Motor neuron (in vitro differentiated cells): ENCODE results near the gene SPCS3. TPM values are rescaled to one million over a fixed set of nuclear protein-coding genes. Genes with fewer than 3 reads are reported as not detected.
"Not testable (repeated sequence)": the region's sequence is repeated elsewhere in the genome, so short reads cannot be mapped to it uniquely, and the experiment has no call there.

Source experiments
- ATAC-seq, 8 experiments: fragments of 200-7000 bp; cut with Tn5 transposase; replicated peaks in 6 of 8; 2 replicates each; pipeline ENCODE4 v1.8.0; 2021; ENCODE audit warnings: mild to moderate bottlenecking in 8 of 8, moderate library complexity in 8 of 8
- H3K27ac ChIP-seq, 2 donors: fragments of 250-450 bp; sonication (Bioruptor Pico); 2 replicates each; pipeline ENCODE4 v1.9.0; 2021; ENCODE audit warnings: antibody characterized with exemption in 2 of 2, mild to moderate bottlenecking in 2 of 2, moderate library complexity in 1 of 2
- H3K4me1 ChIP-seq, 2 donors: fragments of 250-450 bp; sonication (Bioruptor Pico); replicated peaks in 1 of 2; 2 replicates each; pipeline ENCODE4 v1.6.1; 2021; ENCODE audit warnings: antibody characterized with exemption in 2 of 2, mild to moderate bottlenecking in 2 of 2, moderate library complexity in 1 of 2
- H3K4me3 ChIP-seq, 5 donors: fragments of 250-450 bp; sonication (Bioruptor Pico); 2 replicates each; pipeline ENCODE4 v1.9.0; 2021; ENCODE audit warnings: antibody characterized with exemption in 5 of 5, mild to moderate bottlenecking in 5 of 5, moderate library complexity in 4 of 5
- WGBS, 10 experiments: fragments of 450-650 bp; shearing (Covaris generic); methylation state at CpG; one replicate each; pipeline ENCODE4 v1.0.0; 2022; 5-methylcytosine and 5-hydroxymethylcytosine counted together
- in situ Hi-C, 9 experiments: fragments of 400-800 bp; cut with MboI; loops; one replicate each; pipeline ENCODE4 v1.15.0; 2021; ENCODE audit warnings: low sequenced_read_pairs in 9 of 9, low pct_unique_long_range_greater_than_20kb in 2 of 9; ENCODE audit not compliant: unreplicated experiment in 9 of 9
- total RNA-seq, 8 experiments: library from RNA; unstranded; fragments of 300-600 nt; gene quantifications; 2 replicates each; pipeline versions ENCODE4 v1.2.3 to v1.2.4, GENCODE V29; 2022

The SPCS3 gene
- total RNA-seq, 8 experiments from 2014 or later: 46.2 to 83.5 (median 58.5) TPM

- Histone ChIP-seq H3K4me1 (no peaks in the 10 kb centered on the region), H3K27ac (no peak overlapping the region), H3K4me3 (no peak overlapping the region)
- in situ Hi-C loops: loop anchor here in 2 of 9 experiments (25.0 kb wide), 1 partner anchor 246 kb away; the partner anchor contains the start of gene WDR17 (in 2 of the 2)
- ATAC-seq: no peak
- 14 to 90% (median 80%) methylated on average over 1 to 3 of the region's 3 CpGs; no CpG with 5 or more reads in 4 of the 10 experiments for WGBS, 10 experiments
Measured at GRCh38 chr4:176308441-176308840, 11.3 kb upstream of the SPCS3 start.

- in situ Hi-C loops: loop anchor here in 2 of 9 experiments (25.0 kb wide), 1 partner anchor 247 kb away; the partner anchor contains the start of gene WDR17 (in 2 of the 2)
Measured at GRCh38 chr4:176309046-176309445, 10.7 kb upstream of the SPCS3 start.

GRCh38 chr4:176309772-176310171 is 10.0 kb upstream of the SPCS3 start:
- H3K4me3 ChIP-seq: no peak overlapping the region
- H3K4me1 ChIP-seq: no peaks in the 10 kb centered on the region
- ATAC-seq: no peak
- no peak overlapping the region for H3K27ac ChIP-seq
- in situ Hi-C loops: loop anchor here in 2 of 9 experiments (25.0 kb wide), 1 partner anchor 247 kb away; the partner anchor contains the start of gene WDR17 (in 2 of the 2)

More at GRCh38 chr4:176309046-176309445, 10.7 kb upstream of the SPCS3 start:
- no peak for ATAC-seq
- H3K4me3 ChIP-seq: no peak overlapping the region
- WGBS, 10 experiments: 50 to 100% (median 92%) methylated on average over 1 to 2 of the region's 2 CpGs; no CpG with 5 or more reads in 1 of the 10 experiments
- H3K27ac ChIP-seq: no peak overlapping the region
- no peaks in the 10 kb centered on the region for H3K4me1 ChIP-seq

- Histone ChIP-seq H3K4me1 (peaks cover 0 to 1% of the 10 kb centered on the region in 2 donors), H3K27ac (no peak overlapping the region), H3K4me3 (no peak overlapping the region)
- 44 to 100% (median 72%) methylated on average over 1 to 7 of the region's 7 CpGs for WGBS, 10 experiments
- in situ Hi-C loops: loop anchor here in 2 of 9 experiments (25.0 kb wide), 1 partner anchor 251 kb away; the partner anchor contains the start of gene WDR17 (in 2 of the 2)
- ATAC-seq: no peak
Measured at GRCh38 chr4:176313596-176314336, 6.0 kb upstream of the SPCS3 start.

- 0 to 17% (median 5%) methylated on average over 1 to 13 of the region's 13 CpGs for WGBS, 10 experiments
- peaks cover 0 to 21% of the 10 kb centered on the region in 2 donors for H3K4me1 ChIP-seq
Measured at GRCh38 chr4:176319151-176319703, 539 bp upstream of the SPCS3 start.

GRCh38 chr4:176320340-176320975 is 692 bp downstream of the SPCS3 start:
- 0 to 3% (median 2%) methylated on average over 5 to 13 of the region's 44 CpGs for WGBS, 10 experiments
- Histone ChIP-seq H3K4me3 (peak overlapping the region; percentile 74 to 92 (median 82)), H3K27ac (peak overlapping the region; percentile 67 to 84), H3K4me1 (peaks cover 0 to 21% of the 10 kb centered on the region in 2 donors)
- ATAC-seq: peak; percentile 67 to 81 (median 76)
- in situ Hi-C loops: loop anchor here in 2 of 9 experiments (25.0 kb wide), 1 partner anchor 258 kb away; the partner anchor contains the start of gene WDR17 (in 2 of the 2)

More at GRCh38 chr4:176319151-176319703, 539 bp upstream of the SPCS3 start:
- peak overlapping the region; percentile 74 to 92 (median 82) for H3K4me3 ChIP-seq
- ATAC-seq: peak in 7 of 8 experiments; percentile 4 to 11 (median 7)
- in situ Hi-C loops: loop anchor here in 2 of 9 experiments (25.0 kb wide), 1 partner anchor 257 kb away; the partner anchor contains the start of gene WDR17 (in 2 of the 2)
- H3K27ac ChIP-seq: peak overlapping the region in 1 of 2 donors; percentile 46

GRCh38 chr4:176320976-176321361 is 1.2 kb downstream of the SPCS3 start:
- WGBS, 10 experiments: 1 to 10% (median 4%) methylated on average over 5 to 6 of the region's 6 CpGs; no CpG with 5 or more reads in 1 of the 10 experiments
- H3K27ac ChIP-seq: no peak overlapping the region
- H3K4me1 ChIP-seq: peaks cover 0 to 21% of the 10 kb centered on the region in 2 donors
- in situ Hi-C loops: loop anchor here in 2 of 9 experiments (25.0 kb wide), 1 partner anchor 259 kb away; the partner anchor contains the start of gene WDR17 (in 2 of the 2)
- no peak for ATAC-seq
- peak overlapping the region; percentile 74 to 92 (median 82) for H3K4me3 ChIP-seq

- 38 to 88% (median 72%) methylated on average over 1 to 5 of the region's 5 CpGs; no CpG with 5 or more reads in 3 of the 10 experiments for WGBS, 10 experiments
- in situ Hi-C loops: loop anchor here in 2 of 9 experiments (25.0 kb wide), 1 partner anchor 259 kb away; the partner anchor contains the start of gene WDR17 (in 2 of the 2)
- H3K27ac ChIP-seq: no peak overlapping the region
- ATAC-seq: no peak
- peak overlapping the region; percentile 74 to 92 (median 82) for H3K4me3 ChIP-seq
- peaks cover 0 to 21% of the 10 kb centered on the region in 2 donors for H3K4me1 ChIP-seq
Measured at GRCh38 chr4:176321589-176321988, 1.8 kb downstream of the SPCS3 start.

- H3K4me1 ChIP-seq: peaks cover 0 to 21% of the 10 kb centered on the region in 2 donors
- no peak overlapping the region for H3K27ac ChIP-seq
- in situ Hi-C loops: loop anchor here in 2 of 9 experiments (25.0 kb wide), 1 partner anchor 261 kb away; the partner anchor contains the start of gene WDR17 (in 2 of the 2)
- 50 to 100% (median 92%) methylated on average over 2 to 3 of the region's 3 CpGs for WGBS, 10 experiments
- no peak for ATAC-seq
- H3K4me3 ChIP-seq: no peak overlapping the region
Measured at GRCh38 chr4:176323511-176324160, 3.9 kb downstream of the SPCS3 start.

GRCh38 chr4:176324876-176325275 is 5.1 kb downstream of the SPCS3 start:
- ATAC-seq, H3K27ac ChIP-seq, H3K4me3 ChIP-seq: not testable (repeated sequence)
- in situ Hi-C loops: loop anchor here in 8 of 9 experiments (25.0 kb wide), 5 partner anchors 163 to 763 kb away; partner anchors contain the start of gene WDR17 (in 3 of the 8)
- whole genome bisulfite sequencing, 10 experiments: 93 to 100% (median 99%) methylated on average over 1 to 7 of the region's 8 CpGs
- peaks cover 0 to 16% of the 10 kb centered on the region in 2 donors for H3K4me1 ChIP-seq

GRCh38 chr4:176333076-176333475 is 13.3 kb downstream of the SPCS3 start:
- H3K4me1 ChIP-seq: no peaks in the 10 kb centered on the region
- in situ Hi-C loops: loop anchor here in 7 of 9 experiments (25.0 kb wide), 5 partner anchors 171 to 771 kb away; partner anchors contain the start of gene WDR17 (in 1 of the 7)
- 74 to 100% (median 83%) methylated on average over 1 to 3 of the region's 3 CpGs; no CpG with 5 or more reads in 5 of the 10 experiments for WGBS, 10 experiments
- no peak overlapping the region for H3K4me3 ChIP-seq
- no peak for ATAC-seq
- H3K27ac ChIP-seq: no peak overlapping the region

- Histone ChIP-seq H3K27ac (no peak overlapping the region), H3K4me1 (no peaks in the 10 kb centered on the region), H3K4me3 (no peak overlapping the region)
- in situ Hi-C loops: loop anchor here in 7 of 9 experiments (25.0 kb wide), 5 partner anchors 172 to 772 kb away; partner anchors contain the start of gene WDR17 (in 1 of the 7)
- ATAC-seq: no peak
- 82 to 100% (median 100%) methylated on average over 1 to 5 of the region's 5 CpGs; no CpG with 5 or more reads in 4 of the 10 experiments for WGBS, 10 experiments
Measured at GRCh38 chr4:176334066-176334465, 14.3 kb downstream of the SPCS3 start.
